ENCODE data around the gene PCBP3. TPM values are rescaled to one million over a fixed set of nuclear protein-coding genes. Genes with fewer than 3 reads are reported as not detected.
"Not testable (repeated sequence)": the region's sequence is repeated elsewhere in the genome, so short reads cannot be mapped to it uniquely, and the experiment has no call there.

Gene PCBP3
- total RNA-seq, 2 experiments from 2014 or later, result 4.8 to 5.8 TPM

DNA sequence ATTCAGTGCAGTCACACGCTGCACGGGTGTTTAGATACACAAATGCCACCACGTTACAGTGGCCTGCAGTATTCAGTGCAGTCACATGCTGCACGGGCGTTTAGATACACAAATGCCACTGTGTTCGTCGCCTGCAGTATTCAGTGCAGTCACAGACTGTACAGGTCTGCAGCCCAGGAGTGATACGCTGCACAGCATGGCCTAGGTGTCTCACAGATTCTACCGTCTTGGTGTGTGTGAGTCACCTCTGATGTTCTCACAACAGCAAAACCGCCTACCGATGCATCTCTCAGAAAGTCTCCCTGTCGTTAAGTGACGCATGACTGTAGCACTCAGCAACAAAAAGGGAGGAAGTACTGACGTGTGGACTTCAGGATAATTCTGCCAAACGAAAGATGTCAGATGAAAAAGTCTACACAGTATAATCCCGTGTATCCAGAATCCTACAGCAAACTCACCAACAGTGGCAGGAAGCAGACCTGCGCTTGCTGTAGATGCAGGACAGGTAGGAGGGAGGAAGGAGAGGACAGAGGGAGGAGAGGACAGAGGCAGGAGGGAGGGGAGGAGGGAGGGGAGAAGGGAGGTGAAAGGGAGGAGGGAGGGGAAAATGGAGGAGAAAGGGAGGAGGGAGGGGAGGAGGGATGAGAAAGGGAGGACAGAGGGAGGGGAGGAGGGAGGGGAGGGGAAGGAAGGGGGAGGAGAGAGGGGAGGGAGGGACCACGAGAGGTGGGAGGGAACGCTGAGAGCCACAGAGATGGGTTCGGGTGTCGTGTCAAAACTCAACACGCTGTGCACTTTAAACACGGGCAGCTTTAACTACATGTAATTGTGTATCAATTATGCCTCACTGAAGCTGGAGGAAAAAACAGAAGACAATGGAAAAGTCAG lies 36.3 kb upstream of the PCBP3 start:
- no peak for DNase-seq
- no peak overlapping the region for H3K27ac Mint-ChIP-seq
- CTCF ChIA-PET, result no interaction called here
- H3K9me3 Mint-ChIP-seq, result peaks cover 18% of the 10 kb centered on the region
- H3K4me1 Mint-ChIP-seq, result peaks cover 3% of the 10 kb centered on the region
- peaks cover 3% of the 10 kb centered on the region for H3K36me3 Mint-ChIP-seq (ENCODE audit: low read depth)
- POLR2A ChIA-PET, result no interaction called here
- peaks cover 9% of the 10 kb centered on the region for H3K27me3 Mint-ChIP-seq
- no peak overlapping the region for H3K4me3 Mint-ChIP-seq

DNA sequence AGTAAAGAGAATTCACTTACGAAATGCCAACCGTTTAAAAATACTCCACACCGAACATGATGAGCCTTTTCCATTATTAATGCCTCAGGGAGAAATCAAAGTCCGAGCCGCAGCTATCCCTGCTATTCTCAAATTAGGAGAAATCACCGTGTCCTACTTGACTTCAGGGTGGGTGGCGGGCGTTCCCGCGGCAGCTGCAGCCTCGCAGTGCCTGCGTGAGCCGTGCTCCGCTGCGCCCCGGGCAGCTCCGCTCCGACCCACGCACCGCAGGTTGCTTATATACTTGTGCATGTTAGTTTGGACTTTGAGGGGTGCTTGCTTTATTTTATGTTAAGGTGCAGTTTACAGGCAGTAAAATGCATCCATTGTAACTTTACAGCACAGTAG lies 35.6 kb upstream of the PCBP3 start:
- ChIA-PET CTCF (interaction anchor here (1.1 kb wide), 1 partner anchor 16 kb away, joined by 3 read pairs; no protein-coding TSS in a partner anchor), POLR2A (no interaction called here)
- no peak for DNase-seq
- peaks cover 17% of the 10 kb centered on the region for H3K9me3 Mint-ChIP-seq
- no peak overlapping the region for H3K4me3 Mint-ChIP-seq
- peaks cover 3% of the 10 kb centered on the region for H3K4me1 Mint-ChIP-seq
- H3K27me3 Mint-ChIP-seq, result peaks cover 9% of the 10 kb centered on the region
- no peak overlapping the region for H3K27ac Mint-ChIP-seq
- peaks cover 3% of the 10 kb centered on the region for H3K36me3 Mint-ChIP-seq (ENCODE audit: low read depth)

DNA sequence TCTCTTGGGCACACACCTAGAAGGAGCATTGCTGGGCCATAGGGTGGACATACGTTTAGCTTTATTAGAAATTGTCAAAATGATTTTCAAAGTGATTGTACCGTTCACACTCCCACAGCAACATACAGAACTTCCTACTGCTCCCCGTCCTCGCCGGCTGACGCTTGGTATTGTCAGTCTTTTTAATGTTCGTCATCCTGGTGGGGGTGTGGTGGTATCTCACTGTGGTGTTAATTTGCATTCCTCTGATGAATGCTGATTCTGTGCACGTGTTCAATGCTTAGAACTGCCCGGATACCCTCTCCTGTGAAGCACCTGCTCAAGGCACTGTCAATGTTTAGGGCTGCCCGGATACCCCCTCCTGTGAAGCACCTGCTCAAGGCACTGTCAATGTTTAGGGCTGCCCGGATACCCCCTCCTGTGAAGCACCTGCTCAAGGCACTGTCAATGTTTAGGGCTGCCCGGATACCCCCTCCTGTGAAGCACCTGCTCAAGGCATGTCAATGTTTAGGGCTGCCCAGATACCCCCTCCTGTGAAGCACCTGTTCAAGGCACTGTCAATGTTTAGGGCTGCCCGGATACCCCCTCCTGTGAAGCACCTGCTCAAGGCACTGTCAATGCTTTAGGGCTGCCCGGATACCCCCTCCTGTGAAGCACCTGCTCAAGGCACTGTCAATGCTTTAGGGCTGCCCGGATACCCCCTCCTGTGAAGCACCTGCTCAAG lies 34.6 kb upstream of the PCBP3 start:
- H3K27me3 Mint-ChIP-seq; H3K9me3 Mint-ChIP-seq; H3K27ac Mint-ChIP-seq; DNase-seq; H3K4me3 Mint-ChIP-seq; H3K36me3 Mint-ChIP-seq (ENCODE audit: low read depth); POLR2A ChIA-PET; H3K4me1 Mint-ChIP-seq: not testable (repeated sequence)
- CTCF ChIA-PET, result interaction anchor here (1.1 kb wide), 1 partner anchor 17 kb away, joined by 3 read pairs; no protein-coding TSS in a partner anchor

DNA sequence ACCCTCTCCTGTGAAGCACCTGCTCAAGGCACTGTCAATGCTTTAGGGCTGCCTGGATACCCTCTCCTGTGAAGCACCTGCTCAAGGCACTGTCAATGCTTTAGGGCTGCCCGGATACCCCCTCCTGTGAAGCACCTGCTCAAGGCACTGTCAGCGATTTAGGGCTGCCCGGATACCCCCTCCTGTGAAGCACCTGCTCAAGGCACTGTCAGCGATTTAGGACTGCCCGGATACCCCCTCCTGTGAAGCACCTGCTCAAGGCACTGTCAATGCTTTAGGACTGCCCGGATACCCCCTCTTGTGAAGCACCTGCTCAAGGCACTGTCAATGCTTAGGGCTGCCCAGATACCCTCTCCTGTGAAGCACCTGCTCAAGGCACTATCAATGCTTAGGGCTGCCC lies 33.9 kb upstream of the PCBP3 start:
- DNase-seq; H3K27ac Mint-ChIP-seq; H3K27me3 Mint-ChIP-seq; CTCF ChIA-PET; H3K4me3 Mint-ChIP-seq; H3K4me1 Mint-ChIP-seq; H3K36me3 Mint-ChIP-seq (ENCODE audit: low read depth); POLR2A ChIA-PET; H3K9me3 Mint-ChIP-seq: not testable (repeated sequence)

DNA sequence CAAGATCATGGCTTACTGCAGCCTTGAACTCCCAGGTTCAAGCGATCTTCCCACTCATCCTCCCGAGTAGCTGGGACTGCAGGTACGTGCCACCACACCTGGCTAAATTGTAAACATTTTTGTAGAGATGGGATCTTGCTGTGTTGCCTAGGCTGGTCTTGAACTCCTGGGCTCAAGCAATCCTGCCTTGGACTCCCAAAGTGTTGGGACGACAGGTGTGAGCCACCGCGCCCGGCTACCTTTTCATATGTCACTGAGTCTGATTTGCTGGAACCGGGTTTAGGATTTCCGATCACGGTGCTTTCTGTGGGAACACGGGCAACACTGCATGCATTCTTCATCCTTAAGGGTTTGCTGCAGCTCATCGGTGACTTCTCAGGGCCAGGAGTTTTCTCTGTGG lies 32.2 kb upstream of the PCBP3 start:
- H3K4me3 Mint-ChIP-seq, result no peak overlapping the region
- peaks cover 2% of the 10 kb centered on the region for H3K9me3 Mint-ChIP-seq
- H3K27me3 Mint-ChIP-seq, result peaks cover 14% of the 10 kb centered on the region
- H3K4me1 Mint-ChIP-seq, result peaks cover 25% of the 10 kb centered on the region
- ChIA-PET CTCF (no interaction called here), POLR2A (no interaction called here)
- H3K36me3 Mint-ChIP-seq (ENCODE audit: low read depth), result no peaks in the 10 kb centered on the region
- no peak overlapping the region for H3K27ac Mint-ChIP-seq
- no peak for DNase-seq

DNA sequence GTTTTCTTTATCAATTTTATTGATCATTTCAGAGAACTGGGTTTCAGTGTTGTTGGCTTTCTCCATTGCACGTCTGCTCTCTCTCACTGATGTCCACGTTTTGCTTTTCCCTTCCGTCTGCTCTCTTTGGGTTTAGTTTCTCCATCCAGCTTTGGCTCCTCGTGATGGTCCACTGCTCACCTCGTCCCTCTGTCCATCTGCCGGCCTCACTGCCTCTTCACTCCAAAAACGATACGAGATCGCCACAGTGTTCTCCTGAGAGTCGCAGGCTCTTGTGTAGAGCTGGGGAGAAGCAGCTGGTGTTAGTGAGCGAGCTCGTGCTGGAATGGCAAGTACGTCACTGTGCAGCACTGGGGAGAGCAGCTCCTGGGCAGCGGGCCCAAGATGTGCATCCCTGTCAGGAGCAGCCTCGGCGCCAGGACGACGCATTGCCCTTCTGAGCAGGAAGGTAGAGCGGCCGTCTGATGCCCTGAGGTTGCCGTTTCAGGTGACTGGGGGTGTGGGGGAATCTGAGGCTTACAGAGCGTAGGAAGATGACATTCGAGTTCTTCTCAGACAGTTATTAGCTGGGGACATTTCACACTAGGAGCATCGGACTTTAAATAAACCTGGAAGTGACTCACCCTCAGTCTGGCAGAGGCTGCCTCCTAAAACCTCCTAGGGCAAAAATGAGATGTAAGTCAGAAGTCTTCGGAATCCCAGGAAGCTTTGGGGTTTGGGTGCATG lies 31.4 kb upstream of the PCBP3 start:
- CTCF ChIA-PET, result no interaction called here
- H3K27ac Mint-ChIP-seq, result no peak overlapping the region
- H3K27me3 Mint-ChIP-seq, result peaks cover 16% of the 10 kb centered on the region
- H3K4me1 Mint-ChIP-seq, result peaks cover 25% of the 10 kb centered on the region
- H3K4me3 Mint-ChIP-seq, result no peak overlapping the region
- no peak for DNase-seq
- peaks cover 2% of the 10 kb centered on the region for H3K9me3 Mint-ChIP-seq
- no peaks in the 10 kb centered on the region for H3K36me3 Mint-ChIP-seq (ENCODE audit: low read depth)
- POLR2A ChIA-PET, result no interaction called here

DNA sequence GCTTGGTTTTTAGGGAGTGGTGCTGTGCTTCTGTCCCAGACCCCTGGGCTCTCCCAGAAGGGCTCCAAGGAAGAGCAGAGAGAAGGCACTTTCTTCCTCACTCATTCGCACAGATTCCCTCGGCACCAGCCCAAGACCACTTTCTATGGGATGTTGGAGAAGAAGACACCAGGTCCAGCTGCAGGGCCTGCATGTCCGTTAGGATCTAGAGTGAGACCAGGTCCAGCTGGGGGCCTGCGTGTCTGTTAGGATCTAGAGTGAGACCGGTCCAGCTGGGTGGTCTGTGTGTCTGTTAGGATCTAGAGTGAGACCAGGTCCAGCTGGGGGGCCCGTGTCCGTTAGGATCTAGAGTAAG lies 30.9 kb upstream of the PCBP3 start:
- peaks cover 22% of the 10 kb centered on the region for H3K4me1 Mint-ChIP-seq
- DNase-seq; H3K27ac Mint-ChIP-seq; POLR2A ChIA-PET; CTCF ChIA-PET; H3K4me3 Mint-ChIP-seq; H3K36me3 Mint-ChIP-seq (ENCODE audit: low read depth); H3K9me3 Mint-ChIP-seq: not testable (repeated sequence)
- peaks cover 16% of the 10 kb centered on the region for H3K27me3 Mint-ChIP-seq

DNA sequence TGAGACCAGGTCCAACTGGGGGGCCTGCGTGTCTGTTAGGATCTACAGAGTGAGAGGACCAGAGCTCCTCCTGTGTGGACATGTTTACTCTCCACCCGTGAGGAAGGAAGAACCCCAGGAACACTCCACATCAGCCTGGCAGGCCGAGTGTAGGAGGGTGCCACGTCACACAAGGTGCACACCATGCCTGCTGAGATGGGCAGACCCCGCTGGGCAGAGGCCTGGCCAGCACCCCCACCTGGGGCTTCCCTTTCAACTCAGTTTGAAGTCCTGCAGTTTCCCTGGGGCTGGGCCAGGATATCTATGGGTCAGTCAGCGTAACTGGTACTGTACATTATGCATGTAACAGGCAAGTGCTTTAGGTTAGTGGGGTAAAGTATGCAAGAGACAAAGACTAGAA lies 30.1 kb upstream of the PCBP3 start:
- no peaks in the 10 kb centered on the region for H3K9me3 Mint-ChIP-seq
- DNase-seq, result no peak
- no peak overlapping the region for H3K4me3 Mint-ChIP-seq
- CTCF ChIA-PET, result no interaction called here
- no peak overlapping the region for H3K27ac Mint-ChIP-seq
- no peaks in the 10 kb centered on the region for H3K36me3 Mint-ChIP-seq (ENCODE audit: low read depth)
- POLR2A ChIA-PET, result no interaction called here
- H3K4me1 Mint-ChIP-seq, result peaks cover 22% of the 10 kb centered on the region
- peaks cover 16% of the 10 kb centered on the region for H3K27me3 Mint-ChIP-seq

DNA sequence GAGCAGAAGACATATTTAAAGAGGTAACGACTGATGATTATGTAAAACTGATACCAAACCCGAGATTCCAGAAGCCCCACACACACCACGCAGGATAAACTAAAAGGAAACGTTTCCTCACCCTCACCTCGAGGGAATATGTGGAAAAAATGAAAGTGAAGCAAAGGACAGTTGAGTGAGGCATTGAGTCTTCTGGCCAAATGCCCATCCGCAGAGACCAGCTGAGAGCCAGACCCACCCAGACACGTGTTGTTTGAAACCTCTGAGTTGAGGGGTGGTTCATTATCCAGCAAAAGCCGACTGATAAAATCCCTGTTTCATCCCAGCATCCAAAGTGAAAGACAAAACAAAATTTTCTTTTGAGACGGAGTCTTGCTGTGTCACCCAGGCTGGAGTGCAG lies 29.6 kb upstream of the PCBP3 start:
- ChIA-PET POLR2A (no interaction called here), CTCF (no interaction called here)
- Mint-ChIP-seq H3K4me3 (no peak overlapping the region), H3K9me3 (no peaks in the 10 kb centered on the region), H3K36me3 (ENCODE audit: low read depth) (no peaks in the 10 kb centered on the region), H3K4me1 (peaks cover 22% of the 10 kb centered on the region), H3K27ac (no peak overlapping the region), H3K27me3 (peaks cover 11% of the 10 kb centered on the region)
- DNase-seq, result no peak

DNA sequence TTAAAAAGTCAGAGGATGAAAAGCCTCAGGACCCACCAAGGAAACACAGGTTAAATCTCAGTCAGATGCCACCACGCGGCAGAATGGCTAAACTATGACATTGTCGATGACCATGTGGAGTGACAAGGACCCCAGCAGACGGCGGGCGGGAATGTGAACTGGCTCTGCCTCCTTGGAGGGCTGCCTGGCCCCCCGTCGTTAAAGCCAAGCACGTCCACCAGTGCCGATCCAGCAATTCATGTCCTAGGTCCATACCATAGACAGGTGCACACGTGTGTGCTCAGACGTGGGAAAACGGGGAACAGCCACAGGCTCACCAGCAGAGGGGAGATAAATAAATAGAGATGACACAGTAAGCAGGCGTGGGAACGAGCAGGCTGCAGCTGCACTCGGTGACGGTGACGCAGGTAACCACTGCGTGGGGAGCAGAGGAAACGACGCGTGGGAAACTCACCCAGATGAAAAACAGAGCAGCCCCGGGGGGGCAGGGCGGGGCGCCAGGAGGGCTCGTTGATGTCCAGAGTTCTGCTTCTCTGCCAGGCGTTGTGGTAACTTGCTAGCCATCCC lies 28.3 kb upstream of the PCBP3 start:
- H3K9me3 Mint-ChIP-seq, result no peaks in the 10 kb centered on the region
- POLR2A ChIA-PET, result no interaction called here
- peaks cover 11% of the 10 kb centered on the region for H3K27me3 Mint-ChIP-seq

DNA sequence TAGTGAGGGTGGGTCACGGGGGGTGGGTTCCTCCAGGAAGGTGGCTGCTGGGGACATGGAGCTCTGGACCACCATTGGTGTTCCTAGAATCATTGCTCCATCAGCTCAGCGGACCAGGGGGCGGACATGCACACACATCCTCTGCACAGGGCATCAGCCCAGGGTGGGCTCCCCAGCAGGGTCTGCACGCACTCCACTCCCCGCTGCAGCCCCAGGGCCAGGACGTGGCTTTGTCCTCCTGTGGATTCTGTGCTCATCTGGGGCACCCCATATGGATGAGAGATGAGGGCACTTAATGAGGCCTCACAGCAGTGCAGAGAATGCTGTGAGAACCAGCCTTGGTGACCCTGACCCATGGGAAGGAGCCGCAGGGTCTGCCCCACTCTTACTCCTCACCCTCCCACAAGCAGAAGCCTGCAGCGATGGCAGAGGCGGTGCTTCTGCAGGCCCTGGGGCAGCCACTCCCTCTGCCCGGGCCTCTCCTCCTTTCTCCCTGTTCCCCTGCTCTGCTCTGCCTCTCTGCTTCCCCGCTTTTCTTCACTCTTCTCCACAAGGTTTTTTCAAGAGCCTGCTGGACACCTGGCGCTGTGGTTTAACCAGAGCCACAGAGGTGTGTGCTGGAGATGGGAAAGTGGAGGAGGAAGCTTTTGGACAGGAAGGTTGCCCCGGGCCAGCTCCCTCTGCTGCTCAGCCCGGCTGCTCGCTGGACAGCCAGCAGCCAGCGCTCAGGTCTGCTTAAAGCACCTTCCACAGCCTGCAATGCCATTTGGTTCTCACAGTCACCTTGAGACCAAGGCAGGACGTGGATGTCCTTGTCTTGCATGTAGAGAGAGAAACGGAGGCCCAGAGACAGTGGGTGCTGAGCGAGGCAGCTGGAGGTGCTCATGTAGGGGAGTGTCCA lies 26.3 kb upstream of the PCBP3 start:
- no peak overlapping the region for H3K4me3 Mint-ChIP-seq
- H3K27ac Mint-ChIP-seq, result no peak overlapping the region

More for the DNA sequence above, 28.3 kb upstream of the PCBP3 start:
- Mint-ChIP-seq H3K4me3 (peak overlapping the region; percentile 57), H3K36me3 (ENCODE audit: low read depth) (no peaks in the 10 kb centered on the region), H3K4me1 (peaks cover 22% of the 10 kb centered on the region), H3K27ac (peak overlapping the region; percentile 65)
- CTCF ChIA-PET, result interaction anchor here (0.7 to 1.2 kb wide), 2 partner anchors 11 to 13 kb away, joined by 3 to 5 read pairs; no protein-coding TSS in a partner anchor
- DNase-seq, result peak; percentile 70

DNA sequence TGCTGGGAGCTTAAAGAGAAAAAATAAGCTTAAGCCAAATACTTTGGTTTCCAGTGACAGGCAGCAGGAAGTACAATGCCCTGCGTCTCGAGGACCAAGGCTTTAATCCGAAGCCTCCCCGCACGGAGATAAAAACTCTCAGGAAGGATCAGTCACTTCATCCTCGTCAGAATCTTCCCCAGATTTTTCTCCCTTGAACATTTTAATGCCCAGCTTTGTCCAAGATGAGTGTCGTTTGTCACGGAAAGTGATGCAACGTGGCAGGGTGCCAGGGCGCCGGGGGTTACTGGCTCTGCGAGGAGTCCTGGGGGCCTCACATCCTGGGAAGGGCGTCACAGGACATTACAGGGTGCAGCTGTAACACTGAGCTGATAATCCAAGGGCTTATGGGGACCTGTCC lies 25.2 kb upstream of the PCBP3 start:
- Mint-ChIP-seq H3K27me3 (peaks cover 11% of the 10 kb centered on the region), H3K4me3 (no peak overlapping the region), H3K4me1 (peaks cover 28% of the 10 kb centered on the region), H3K36me3 (ENCODE audit: low read depth) (no peaks in the 10 kb centered on the region), H3K27ac (no peak overlapping the region), H3K9me3 (no peaks in the 10 kb centered on the region)
- CTCF ChIA-PET, result no interaction called here
- DNase-seq, result no peak
- POLR2A ChIA-PET, result no interaction called here

More for the DNA sequence above, 26.3 kb upstream of the PCBP3 start:
- no peak for DNase-seq
- peaks cover 11% of the 10 kb centered on the region for H3K27me3 Mint-ChIP-seq
- no peaks in the 10 kb centered on the region for H3K36me3 Mint-ChIP-seq (ENCODE audit: low read depth)
- peaks cover 25% of the 10 kb centered on the region for H3K4me1 Mint-ChIP-seq
- POLR2A ChIA-PET, result no interaction called here
- CTCF ChIA-PET, result interaction anchor here (0.5 kb wide), 1 partner anchor 399 kb away, joined by 3 read pairs; no protein-coding TSS in a partner anchor
- H3K9me3 Mint-ChIP-seq, result no peaks in the 10 kb centered on the region
